Heart right ventricle (tissue), 16 donors: ENCODE results near the gene SNX6. TPM values are rescaled to one million over a fixed set of nuclear protein-coding genes. Genes with fewer than 3 reads are reported as not detected.

Experiments
- ATAC-seq, 8 donors: fragments of 200-7000 bp; cut with Tn5 transposase; one replicate each; pipeline ENCODE4 v1.9.1; 2020; ENCODE audit warnings: mild to moderate bottlenecking in 8 of 8, moderate library complexity in 8 of 8, moderate number of reproducible peaks in 1 of 8
- DNase-seq, 2 donors: peaks; one replicate each; pipeline ENCODE4 v3.0.0-alpha.2; 2020
- H3K27ac ChIP-seq, 10 donors: fragments of 200-600 bp; sonication (generic) in 2 of 10; one replicate each; pipeline versions ENCODE4 v1.5.0 to v1.8.0; 2020 to 2022; ENCODE audit warnings: mild to moderate bottlenecking in 3 of 10
- H3K27me3 ChIP-seq, 7 donors: fragments of 200-600 bp; one replicate each; pipeline ENCODE4 v1.8.0; 2021 to 2022; ENCODE audit warnings: mild to moderate bottlenecking in 2 of 7
- H3K36me3 ChIP-seq, 9 donors: fragments of 200-600 bp; sonication (generic) in 1 of 9; one replicate each; pipeline versions ENCODE4 v1.5.0 to v1.8.0; 2020 to 2022; ENCODE audit warnings: mild to moderate bottlenecking in 2 of 9
- H3K4me1 ChIP-seq, 9 donors: fragments of 200-600 bp; sonication (generic) in 1 of 9; one replicate each; pipeline versions ENCODE4 v1.5.0 to v1.8.0; 2020 to 2022; ENCODE audit warnings: mild to moderate bottlenecking in 4 of 9
- H3K4me3 ChIP-seq, 10 donors: fragments of 200-600 bp; sonication (generic) in 2 of 10; one replicate each; pipeline versions ENCODE4 v1.5.0 to v1.8.0; 2020 to 2022; ENCODE audit warnings: mild to moderate bottlenecking in 7 of 10, moderate library complexity in 2 of 10
- H3K9me3 ChIP-seq, 11 donors: fragments of 200-600 bp in 10 of 11; sonication (generic) in 2 of 11; one replicate each; pipeline versions ENCODE4 v1.5.0 to v1.8.0; 2013 to 2022; ENCODE audit warnings: mild to moderate bottlenecking in 2 of 11, control low read depth in 1 of 11, moderate library complexity in 1 of 11
- CTCF ChIP-seq, 9 donors: fragments of 200-600 bp; sonication (generic) in 2 of 9; IDR thresholded peaks; one replicate each; pipeline versions ENCODE4 v1.5.0 to v1.8.0; 2021 to 2022; ENCODE audit warnings: antibody characterized with exemption in 9 of 9, mild to moderate bottlenecking in 5 of 9, moderate library complexity in 1 of 9
- WGBS, 2 donors: extraction: QIAGEN DNeasy Blood & Tissue Kit; methylation state at CpG; one replicate each; pipeline ENCODE4 v1.1.7; 2013; ENCODE audit warnings: inconsistent platforms in 1 of 2; 5-methylcytosine and 5-hydroxymethylcytosine counted together
- intact Hi-C, 10 donors: fragments of 100-400 bp; cut with DNase I; formaldehyde crosslinking; loops; one replicate each; pipeline versions ENCODE4 v1.11.1 to v1.14.2; 2022
- polyA plus RNA-seq, 2 donors: library from polyadenylated mRNA; stranded (reverse); fragments of 200-250 nt; gene quantifications; one replicate each; pipeline ENCODE4 v1.2.3, GENCODE V29; 2013
- total RNA-seq, 10 donors: library from RNA; stranded (reverse); fragmentation: NEBNext Ultra II Directional in 3 of 10; extraction: Animal tissue kit (Norgen Biotek cat#: 25700) in 3 of 10; gene quantifications; one replicate each; pipeline versions ENCODE4 v1.2.1 to v1.2.4, GENCODE V29; 2021 to 2023
- donor health status: Arrhythmogenic right ventricular cardiomyopathy.
- donor health status: ischemic (EF 13 %, LVEDD 7.1; RV severe dilation, severe dysfunction).
- donor health status: healthy with polysubstance abuse.
- donor health status: DM: no; HTN: yes; CAD: no.
- donor health status: DM: no; HTN: no; CAD: no.
- donor health status: ischemic (EF 25% LVEDD 6.9; RV normal size, moderate dysfunction).
- donor health status: ischemic (EF 25% LVEDD 5.7; RV mildly dilated, moderate dysfunction).
- donor health status: healthy.
- donor health status: DM: yes; HTN: yes; CAD: no.
- donor health status: Ischemic cardiomyopathy.
- donor health status: ischemic (EF 35%, LVEDD 5.7; RV mildly dilated, moderate dysfunction).
- donor health status: nonischemic (EF 11% LVEDD 7.7; RV severe dilation, severe dysfunction).
- donor health status: DM: yes; HTN: yes; CAD: no.
- donor health status: PGD.
- donor health status: ischemic (EF 29% LVEDD 5.4; RV normal size, mild dysfunction).
- donor health status: nonischemic (EF 23%, LVEDD 6.1; RV moderate dilation, normal function).

The SNX6 gene
- total and polyA plus RNA-seq, 12 donors: 17.3 to 89.8 (median 57.3) TPM

GRCh38 chr14:34633742-34634141 lies 3.8 kb upstream of the SNX6 start:
- no peak for TF ChIP-seq CTCF (IDR thresholded peaks at IDR 0.05)
- no peak for ATAC-seq
- no peak for DNase-seq
- Histone ChIP-seq H3K27me3 (no peaks in the 10 kb centered on the region), H3K4me3 (no peak overlapping the region), H3K36me3 (no peaks in the 10 kb centered on the region), H3K27ac (no peak overlapping the region), H3K9me3 (no peaks in the 10 kb centered on the region), H3K4me1 (peaks cover 0 to 10% (median 6%) of the 10 kb centered on the region in 9 donors)
- 72 to 81% methylated on average over 1 of the region's 1 CpG for WGBS, 2 donors
- intact Hi-C loops: loop anchor here in 1 of 10 donors (5.0 kb wide), 1 partner anchor 79 kb away; the partner anchor contains the start of gene CFL2

- WGBS, 2 donors: 96 to 98% methylated on average over 5 of the region's 5 CpGs
- Histone ChIP-seq H3K27me3 (no peaks in the 10 kb centered on the region), H3K9me3 (no peaks in the 10 kb centered on the region), H3K27ac (no peak overlapping the region), H3K4me1 (peaks cover 4 to 23% (median 12%) of the 10 kb centered on the region in 9 donors), H3K4me3 (no peak overlapping the region), H3K36me3 (peaks cover 0 to 5% (median 0%) of the 10 kb centered on the region in 9 donors)
- intact Hi-C loops: loop anchor here in 1 of 10 donors (5.0 kb wide), 1 partner anchor 80 kb away; the partner anchor contains the start of gene CFL2
- ATAC-seq (no peak), DNase-seq (no peak)
- no peak for TF ChIP-seq CTCF (IDR thresholded peaks at IDR 0.05)
Observed at GRCh38 chr14:34632411-34632978, 2.5 kb upstream of the SNX6 start.

GRCh38 chr14:34629344-34629656 lies 648 bp downstream of the SNX6 start:
- Histone ChIP-seq H3K9me3 (no peaks in the 10 kb centered on the region), H3K4me3 (peak overlapping the region; percentile 60 to 99 (median 81)), H3K4me1 (peaks cover 4 to 51% (median 26%) of the 10 kb centered on the region in 9 donors), H3K27ac (peak overlapping the region; percentile 71 to 99 (median 96)), H3K36me3 (peaks cover 0 to 32% (median under 1%) of the 10 kb centered on the region in 9 donors), H3K27me3 (no peaks in the 10 kb centered on the region)
- 0% methylated on average over 13 of the region's 13 CpGs for WGBS, 2 donors
- intact Hi-C loops: loop anchor here in 1 of 10 donors (10.0 kb wide), 1 partner anchor 356 kb away; the partner anchor contains the start of gene SRP54
- TF ChIP-seq CTCF (IDR thresholded peaks at IDR 0.05): no peak
- ATAC-seq (peak in 1 of 8 donors; percentile 1), DNase-seq (no peak)

GRCh38 chr14:34628681-34629135 lies 1.2 kb downstream of the SNX6 start:
- H3K9me3 ChIP-seq: no peaks in the 10 kb centered on the region
- peak in 6 of 8 donors; percentile 30 to 57 (median 40) for ATAC-seq
- no peak for TF ChIP-seq CTCF (IDR thresholded peaks at IDR 0.05)
- H3K27ac ChIP-seq: peak overlapping the region in 9 of 10 donors; percentile 91 to 99 (median 97)
- peak overlapping the region in 9 of 10 donors; percentile 62 to 99 (median 83) for H3K4me3 ChIP-seq
- peaks cover 0 to 37% (median 7%) of the 10 kb centered on the region in 9 donors for H3K36me3 ChIP-seq
- no peaks in the 10 kb centered on the region for H3K27me3 ChIP-seq
- H3K4me1 ChIP-seq: peaks cover 4 to 57% (median 31%) of the 10 kb centered on the region in 9 donors
- intact Hi-C loops: loop anchor here in 1 of 10 donors (10.0 kb wide), 1 partner anchor 356 kb away; the partner anchor contains the start of gene SRP54
- DNase-seq: peak in 1 of 2 donors; percentile 17
- WGBS, 2 donors: 14 to 16% methylated on average over 5 of the region's 5 CpGs
